ENCODE measurements around the gene ENPP6. TPM values are rescaled to one million over a fixed set of nuclear protein-coding genes. Genes with fewer than 3 reads are reported as not detected.
"Not testable (repeated sequence)": the region's sequence is repeated elsewhere in the genome, so short reads cannot be mapped to it uniquely, and the experiment has no call there.

The ENPP6 gene
- total RNA-seq, 2 experiments from 2014 or later: 0.17 to 0.46 TPM

- POLR2A ChIA-PET: no interaction called here
- CTCF ChIA-PET: no interaction called here
These were observed 120.5 kb downstream of the ENPP6 start for GRCh38 chr4:184097241-184097605.

DNA sequence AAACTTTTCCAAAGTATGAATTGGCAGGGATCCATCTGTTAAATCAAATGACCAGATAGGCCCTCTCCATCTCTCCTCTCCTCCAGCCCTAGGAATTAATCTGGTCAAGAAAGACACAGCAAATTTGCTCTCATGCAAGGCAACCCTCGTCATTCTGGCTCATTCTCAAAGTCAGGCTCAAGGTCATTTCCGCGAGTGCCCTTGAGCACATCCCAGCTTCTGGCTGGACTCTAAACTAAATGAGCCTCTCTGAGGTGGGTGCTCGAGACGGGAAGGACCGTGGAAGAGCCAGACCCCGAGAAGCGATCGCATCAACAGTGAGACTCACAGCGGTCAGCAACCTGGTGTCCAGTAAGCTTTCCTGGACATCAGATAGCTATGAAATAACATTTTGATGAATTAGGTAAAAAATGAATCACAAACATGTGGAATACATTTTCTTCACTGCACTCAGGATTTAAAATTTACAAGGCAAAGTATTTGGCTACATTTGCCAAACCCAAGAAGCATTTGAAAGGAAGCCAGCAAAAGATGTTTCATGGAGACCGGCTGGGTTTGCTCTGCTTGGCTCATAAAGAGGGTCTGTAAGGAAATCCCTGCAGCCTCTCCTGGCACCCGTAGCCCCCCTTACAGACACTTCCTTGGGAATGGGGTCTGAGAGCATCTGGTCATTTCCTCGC is 121.0 kb downstream of the ENPP6 start:
- POLR2A ChIA-PET: no interaction called here
- CTCF ChIA-PET: no interaction called here

DNA sequence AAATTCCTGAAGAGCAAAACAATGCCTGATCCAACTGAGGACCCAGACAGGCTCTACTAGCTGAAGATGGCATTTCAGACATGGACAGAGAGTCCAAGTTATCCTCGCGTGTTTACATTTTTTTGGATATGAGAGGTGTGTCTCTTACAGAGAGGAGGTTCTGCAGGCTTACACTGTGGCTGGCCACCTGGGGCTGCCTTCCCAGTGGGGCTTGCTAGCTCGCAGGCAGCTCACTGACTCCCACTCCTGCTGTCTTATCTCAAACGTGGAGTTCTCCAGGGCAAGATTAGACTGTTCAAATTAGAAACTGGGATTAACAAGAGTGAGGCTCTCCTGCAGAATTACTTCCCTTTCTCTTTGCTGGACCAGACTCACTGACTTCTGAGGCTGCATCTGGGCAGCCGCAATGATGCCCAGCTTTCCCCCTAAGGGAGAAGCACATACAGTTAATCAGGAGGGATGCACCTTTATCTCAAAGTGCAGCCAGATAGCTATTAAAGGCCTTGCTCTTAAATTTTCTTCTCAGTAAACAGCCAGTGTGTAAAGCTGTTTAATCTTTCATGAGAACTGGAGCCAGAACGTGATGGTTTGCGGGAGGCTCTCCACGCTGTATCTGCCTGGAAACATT is 123.0 kb downstream of the ENPP6 start:
- ChIA-PET CTCF (no interaction called here), POLR2A (no interaction called here)

- CTCF ChIA-PET: no interaction called here
- POLR2A ChIA-PET: no interaction called here
These were observed 125.7 kb downstream of the ENPP6 start for GRCh38 chr4:184091986-184092385.

GRCh38 chr4:184090571-184090970 is 127.1 kb downstream of the ENPP6 start:
- ChIA-PET CTCF (no interaction called here), POLR2A (no interaction called here)

DNA sequence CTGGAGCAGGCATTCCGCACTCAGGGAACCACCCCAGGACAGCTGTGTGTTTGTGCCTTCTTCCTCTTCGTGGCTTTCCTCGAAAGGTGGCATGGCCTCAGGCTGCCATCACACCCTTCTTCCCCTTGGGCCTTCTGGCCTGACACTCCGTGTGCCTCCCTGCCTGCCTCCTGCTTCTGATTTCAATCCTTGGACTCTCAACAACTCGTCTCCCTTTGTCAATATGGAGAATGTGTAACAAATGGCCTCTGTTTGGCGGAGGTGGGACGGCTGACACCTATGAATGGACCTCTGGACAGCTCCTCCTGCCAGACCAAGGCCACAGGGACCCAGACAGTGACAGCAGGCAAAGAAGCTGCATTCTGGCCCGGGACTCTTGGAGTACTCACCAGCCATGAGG is 137.0 kb downstream of the ENPP6 start:
- POLR2A ChIA-PET: no interaction called here
- CTCF ChIA-PET: no interaction called here

DNA sequence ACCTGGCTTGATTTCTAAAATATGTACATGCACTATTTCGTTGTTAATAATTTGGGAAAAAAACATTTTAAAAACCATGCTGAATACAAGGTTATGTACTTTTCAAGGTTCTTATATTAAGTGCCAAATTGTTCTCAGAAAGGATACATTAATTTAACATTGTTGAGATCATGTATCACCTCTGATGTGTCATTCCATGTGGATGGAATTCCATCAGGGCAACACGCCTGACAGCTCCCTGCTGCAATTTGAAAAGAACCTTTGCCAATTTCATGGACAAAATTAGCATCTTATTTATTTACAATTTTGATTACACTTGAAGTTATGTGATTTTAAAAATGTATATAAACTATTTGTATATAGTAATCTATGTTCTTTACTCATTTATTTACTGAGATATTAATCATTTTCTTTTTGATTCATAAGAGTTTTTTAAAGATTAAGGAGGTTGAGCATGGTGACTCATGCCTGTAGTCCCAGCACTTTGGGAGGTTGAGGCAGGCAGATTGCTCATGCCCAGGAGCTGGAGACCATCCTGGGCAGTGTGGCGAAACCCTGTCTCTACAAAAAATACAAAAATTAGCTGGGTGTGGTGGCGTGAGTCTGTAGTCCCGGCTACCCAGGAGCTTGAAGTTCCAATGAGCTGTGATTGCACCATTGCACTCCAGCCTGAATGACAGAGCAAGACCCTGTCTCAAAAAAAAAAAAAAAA is 142.8 kb downstream of the ENPP6 start:
- ChIA-PET CTCF (no interaction called here), POLR2A (no interaction called here)

DNA sequence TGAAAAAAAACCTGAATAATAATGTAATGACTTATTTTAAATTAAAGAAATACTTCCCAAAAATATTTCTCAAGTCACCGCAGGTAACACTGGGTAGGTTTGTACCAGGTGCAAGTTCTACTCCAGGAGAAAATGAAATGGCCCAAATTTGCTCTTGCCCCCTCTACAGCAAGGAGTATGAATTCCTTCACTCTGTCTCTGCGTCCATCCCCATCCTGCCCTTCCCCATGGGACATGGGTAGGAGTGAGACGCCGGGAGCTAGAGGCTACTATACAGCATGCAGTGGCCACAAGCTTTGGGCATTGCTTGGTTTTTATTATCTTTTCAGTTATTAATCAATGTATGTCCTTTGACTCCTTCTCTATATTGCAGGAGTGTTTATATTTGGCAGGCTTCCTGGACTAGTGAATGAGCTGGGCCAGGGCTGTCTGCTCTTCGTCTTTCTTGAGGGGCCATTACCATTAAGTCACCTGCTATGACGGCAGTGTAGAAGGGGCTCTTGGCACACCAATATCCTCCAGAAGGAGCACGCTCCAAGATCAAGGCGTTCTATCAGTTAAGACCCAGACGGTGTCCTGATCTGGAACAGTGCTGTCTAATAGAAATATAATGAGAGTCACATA is 149.6 kb downstream of the ENPP6 start:
- CTCF ChIA-PET: no interaction called here
- POLR2A ChIA-PET: no interaction called here

- CTCF ChIA-PET: no interaction called here
These were observed 150.9 kb downstream of the ENPP6 start for GRCh38 chr4:184066584-184067300.

GRCh38 chr4:184064877-184065276 is 152.8 kb downstream of the ENPP6 start:
- CTCF ChIA-PET: no interaction called here
- POLR2A ChIA-PET: no interaction called here

More at GRCh38 chr4:184066584-184067300, 150.9 kb downstream of the ENPP6 start:
- POLR2A ChIA-PET: no interaction called here

DNA sequence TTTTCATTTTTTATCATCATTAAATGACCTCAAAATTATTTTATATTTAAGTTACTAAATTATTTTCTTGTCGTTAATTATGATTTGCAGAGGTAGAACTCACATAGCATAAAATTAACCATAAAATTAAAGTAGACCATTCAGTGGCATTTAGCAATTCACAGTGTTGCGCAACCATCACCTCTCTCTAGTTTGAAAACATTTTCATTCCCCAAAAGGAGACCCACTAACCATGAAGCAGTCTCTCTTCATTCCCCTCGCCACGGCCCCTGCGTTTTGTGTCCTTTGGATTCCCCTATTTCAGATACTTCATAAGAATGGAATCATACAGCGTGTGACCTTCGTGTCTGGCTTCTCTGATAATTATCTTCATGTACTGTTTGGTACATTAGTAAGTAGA is 154.9 kb downstream of the ENPP6 start:
- ChIA-PET CTCF (no interaction called here), POLR2A (no interaction called here)

- POLR2A ChIA-PET: no interaction called here
- CTCF ChIA-PET: no interaction called here
These were observed 156.1 kb downstream of the ENPP6 start for GRCh38 chr4:184061582-184061981.

DNA sequence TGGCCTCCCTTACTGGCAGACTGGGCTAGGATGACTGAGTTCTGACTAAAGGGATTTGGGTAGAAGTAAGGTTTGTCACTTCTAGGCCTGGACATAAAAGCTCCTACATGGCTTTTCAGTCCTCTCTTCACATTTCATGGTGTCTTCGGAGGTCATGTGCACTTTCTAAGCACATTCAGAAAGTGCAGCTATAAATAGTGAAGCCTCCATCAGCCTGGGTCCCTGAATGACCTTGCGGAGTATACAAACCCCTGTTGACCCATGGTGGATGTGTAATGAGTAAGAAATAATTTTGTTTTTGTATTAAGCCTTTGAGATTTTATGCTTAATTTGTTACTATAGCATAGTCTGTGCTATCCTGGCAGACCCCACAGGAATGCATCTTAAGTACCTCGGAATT is 158.6 kb downstream of the ENPP6 start:
- CTCF ChIA-PET: no interaction called here
- POLR2A ChIA-PET: no interaction called here

- ChIA-PET POLR2A (no interaction called here), CTCF (no interaction called here)
These were observed 159.6 kb downstream of the ENPP6 start for GRCh38 chr4:184058026-184058425.

DNA sequence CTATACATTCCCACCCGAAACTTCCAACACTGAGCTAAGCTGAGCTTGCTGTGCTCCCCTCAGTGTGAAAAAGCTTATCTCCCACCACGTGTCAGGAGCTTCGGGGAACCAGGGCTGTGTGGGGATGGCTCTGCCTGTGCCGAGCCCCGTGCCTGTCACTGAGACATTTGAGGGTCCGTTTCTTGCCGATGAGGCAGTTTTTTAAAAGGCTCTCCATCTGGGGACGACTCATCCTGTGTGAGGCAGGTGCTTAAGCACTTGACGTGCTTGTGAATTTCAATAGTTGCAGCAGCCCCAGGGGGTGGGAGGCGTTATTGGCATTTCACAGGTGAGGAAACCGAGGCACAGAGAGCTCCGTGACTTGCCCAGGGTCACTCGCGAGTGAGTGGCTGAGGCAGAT is 160.8 kb downstream of the ENPP6 start:
- POLR2A ChIA-PET: no interaction called here
- CTCF ChIA-PET: no interaction called here

GRCh38 chr4:184053434-184053833 is 164.2 kb downstream of the ENPP6 start:
- ChIA-PET POLR2A (no interaction called here), CTCF (no interaction called here)

- ChIA-PET POLR2A (interaction anchor here (0.6 kb wide), 1 partner anchor 51 kb away, joined by 3 read pairs; no protein-coding TSS in a partner anchor), CTCF (no interaction called here)
These were observed 165.1 kb downstream of the ENPP6 start for GRCh38 chr4:184052616-184053015.

DNA sequence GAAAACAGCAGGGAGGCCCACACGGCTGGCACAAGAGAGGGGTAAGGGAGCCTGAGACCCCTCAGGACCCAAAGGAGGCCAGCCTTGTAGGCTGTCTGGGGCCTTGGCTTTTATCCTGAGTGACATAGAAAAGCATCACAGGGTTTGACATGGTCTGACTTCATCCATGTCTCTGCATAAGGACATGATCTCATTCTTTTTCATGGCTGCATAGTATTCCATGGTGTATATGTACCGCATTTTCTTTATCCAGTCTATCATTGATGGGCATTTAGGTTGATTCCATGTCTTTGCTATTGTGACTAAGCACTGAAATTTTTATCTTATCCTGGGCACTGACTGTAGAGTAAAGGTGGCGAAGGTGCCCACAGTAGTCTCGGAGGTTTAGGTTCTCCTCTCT is 166.4 kb downstream of the ENPP6 start:
- POLR2A ChIA-PET, CTCF ChIA-PET: not testable (repeated sequence)

DNA sequence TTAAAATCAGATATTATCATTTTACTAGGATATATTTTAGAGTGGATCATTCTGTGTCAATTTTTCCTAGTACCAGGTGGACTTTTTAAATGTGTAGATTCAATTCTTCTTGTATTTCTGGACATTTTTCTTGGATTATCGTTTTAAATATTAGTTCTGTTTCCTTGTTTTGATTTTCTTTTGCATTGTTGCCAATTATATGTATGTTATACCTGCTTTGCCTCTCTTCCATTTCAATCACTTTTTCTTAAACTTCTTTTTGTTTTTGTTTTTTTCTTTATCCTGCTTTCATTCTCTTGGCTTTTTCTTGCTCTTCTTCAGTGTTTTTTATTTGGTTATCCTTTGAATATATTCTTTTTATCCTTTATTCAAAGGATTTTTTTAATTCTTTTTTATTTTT is 171.5 kb downstream of the ENPP6 start:
- CTCF ChIA-PET: no interaction called here
- POLR2A ChIA-PET: no interaction called here

DNA sequence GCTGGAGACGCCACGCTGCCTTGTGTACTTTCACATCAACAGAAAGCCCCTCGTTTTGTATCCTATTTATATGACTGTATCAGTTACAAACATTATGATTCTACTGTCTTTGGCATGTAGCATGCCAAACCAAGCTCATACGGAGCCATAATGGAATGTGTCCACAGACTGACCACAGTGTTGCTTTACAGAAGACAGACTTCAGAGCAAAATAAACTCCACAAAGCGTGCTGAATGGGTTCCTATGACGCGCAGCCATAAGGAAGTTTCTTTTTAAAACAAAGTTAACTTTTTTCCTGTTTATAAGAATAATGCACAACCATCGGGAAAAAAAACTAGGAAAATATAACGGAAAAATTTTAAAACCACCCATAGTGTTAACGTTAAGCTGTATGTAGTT is 176.5 kb downstream of the ENPP6 start:
- CTCF ChIA-PET: no interaction called here
- POLR2A ChIA-PET: no interaction called here

- CTCF ChIA-PET: no interaction called here
These were observed 177.7 kb downstream of the ENPP6 start for GRCh38 chr4:184039963-184040383.

More at GRCh38 chr4:184039963-184040383, 177.7 kb downstream of the ENPP6 start:
- POLR2A ChIA-PET: no interaction called here
